Neural progenitor cell (in vitro differentiated cells): Measurements from ENCODE around the gene MSANTD2. TPM values are rescaled to one million over a fixed set of nuclear protein-coding genes. Genes with fewer than 3 reads are reported as not detected.

Experiments used
- DNase-seq: peaks from one replicate; pipeline ENCODE4 v3.0.0-alpha.2; 2016; ENCODE audit warnings: low spot score
- H2AFZ ChIP-seq: fragments of 200-600 bp; sonication (generic); replicated peaks from 2 replicates; pipeline ENCODE4 v1.6.1; 2016; ENCODE audit warnings: antibody characterized with exemption
- H3F3A ChIP-seq: fragments of 200-600 bp; sonication (generic); 2 replicates; pipeline ENCODE4 v1.6.1; 2016; ENCODE audit warnings: antibody characterized with exemption, low read depth
- H3K27ac ChIP-seq: fragments of 200-600 bp; sonication (generic); 2 replicates; pipeline ENCODE4 v1.5.1; 2016; ENCODE audit warnings: mild to moderate bottlenecking
- H3K27me3 ChIP-seq: fragments of 200-600 bp; sonication (generic); 2 replicates; pipeline ENCODE4 v1.6.1; 2016; ENCODE audit warnings: mild to moderate bottlenecking, moderate library complexity
- H3K36me3 ChIP-seq: fragments of 200-600 bp; sonication (generic); 2 replicates; pipeline ENCODE4 v1.5.1; 2016
- H3K4me1 ChIP-seq: fragments of 200-600 bp; sonication (generic); 2 replicates; pipeline ENCODE4 v1.6.1; 2016; ENCODE audit warnings: mixed run types
- H3K4me2 ChIP-seq: fragments of 200-600 bp; sonication (generic); 2 replicates; pipeline ENCODE4 v1.6.1; 2016
- H3K4me3 ChIP-seq: fragments of 200-600 bp; sonication (generic); 2 replicates; pipeline ENCODE4 v1.5.1; 2016
- H3K79me2 ChIP-seq: fragments of 200-600 bp; sonication (generic); 2 replicates; pipeline ENCODE4 v1.6.1; 2016; ENCODE audit warnings: low read depth
- H3K9ac ChIP-seq: fragments of 200-600 bp; sonication (generic); 2 replicates; pipeline ENCODE4 v1.6.1; 2016
- H3K9me3 ChIP-seq: fragments of 200-600 bp; sonication (generic); 2 replicates; pipeline ENCODE4 v1.5.1; 2016; ENCODE audit warnings: low read depth
- H4K20me1 ChIP-seq: fragments of 200-600 bp; sonication (generic); 2 replicates; pipeline ENCODE4 v1.6.1; 2016; ENCODE audit warnings: low read depth
- H3K27ac Mint-ChIP-seq: 3 replicates; pipeline ENCODE4 v1.8.0; 2021; ENCODE audit warnings: mixed read lengths
- H3K27me3 Mint-ChIP-seq: 2 replicates; pipeline ENCODE4 v1.8.0; 2022; ENCODE audit warnings: low read depth, mild to moderate bottlenecking, inconsistent platforms, moderate library complexity, mixed read lengths; ENCODE audit not compliant: insufficient read depth
- H3K36me3 Mint-ChIP-seq: 3 replicates; pipeline ENCODE4 v1.8.0; 2021; ENCODE audit warnings: mixed read lengths
- H3K4me1 Mint-ChIP-seq: 3 replicates; pipeline ENCODE4 v1.8.0; 2021; ENCODE audit warnings: mixed read lengths
- H3K4me3 Mint-ChIP-seq: 3 replicates; pipeline ENCODE4 v1.8.0; 2021; ENCODE audit warnings: mild to moderate bottlenecking, moderate library complexity, mixed read lengths
- H3K9me3 Mint-ChIP-seq: 3 replicates; pipeline ENCODE4 v1.8.0; 2020; ENCODE audit warnings: mixed read lengths
- EZH2 ChIP-seq: fragments of 200-600 bp; sonication (generic); IDR thresholded peaks from 2 replicates; pipeline ENCODE4 v1.6.1; 2017; ENCODE audit warnings: antibody characterized with exemption, mild to moderate bottlenecking, moderate library complexity
- EZH2phosphoT487 ChIP-seq: fragments of 200-600 bp; sonication (generic); IDR thresholded peaks from 2 replicates; pipeline ENCODE4 v1.6.1; 2017; ENCODE audit warnings: antibody characterized with exemption
- total RNA-seq: library from RNA; depleted of rRNA; stranded (reverse); fragments of >200 nt; gene quantifications from 2 replicates; pipeline ENCODE4 v1.2.3, GENCODE V29; 2015; ENCODE audit warnings: low replicate concordance
- TF ChIP-seq, protein P1 (sequence below): fragments of 200-600 bp; sonication (generic); IDR thresholded peaks from 2 replicates; pipeline ENCODE4 v1.5.1; 2017; ENCODE audit warnings: antibody characterized with exemption, mild to moderate bottlenecking

The MSANTD2 gene
- total RNA-seq, 1 donor from 2014 or later = 41.9 TPM

- Histone ChIP-seq H3K4me3 (peak overlapping the region; percentile 76), H3K79me2 (peaks cover 75% of the 10 kb centered on the region), H3K9me3 (no peaks in the 10 kb centered on the region), H3K4me2 (peak overlapping the region; percentile 91), H3K27me3 (no peaks in the 10 kb centered on the region), H3K36me3 (no peaks in the 10 kb centered on the region), H3K4me1 (peaks cover 28% of the 10 kb centered on the region), H3F3A (peaks cover 35% of the 10 kb centered on the region), H4K20me1 (peaks cover 52% of the 10 kb centered on the region), H3K27ac (peak overlapping the region; percentile 97), H3K9ac (peak overlapping the region; percentile 88), H2AFZ (peak overlapping the region; percentile 93)
- Mint-ChIP-seq H3K4me3 (peak overlapping the region; percentile 92), H3K27ac (peak overlapping the region; percentile 83), H3K9me3 (no peaks in the 10 kb centered on the region), H3K36me3 (peaks cover 2% of the 10 kb centered on the region), H3K4me1 (peaks cover 36% of the 10 kb centered on the region), H3K27me3 (no peaks in the 10 kb centered on the region)
- TF ChIP-seq EZH2phosphoT487 (no peak), EZH2 (no peak)
- TF ChIP-seq, protein P1, sequence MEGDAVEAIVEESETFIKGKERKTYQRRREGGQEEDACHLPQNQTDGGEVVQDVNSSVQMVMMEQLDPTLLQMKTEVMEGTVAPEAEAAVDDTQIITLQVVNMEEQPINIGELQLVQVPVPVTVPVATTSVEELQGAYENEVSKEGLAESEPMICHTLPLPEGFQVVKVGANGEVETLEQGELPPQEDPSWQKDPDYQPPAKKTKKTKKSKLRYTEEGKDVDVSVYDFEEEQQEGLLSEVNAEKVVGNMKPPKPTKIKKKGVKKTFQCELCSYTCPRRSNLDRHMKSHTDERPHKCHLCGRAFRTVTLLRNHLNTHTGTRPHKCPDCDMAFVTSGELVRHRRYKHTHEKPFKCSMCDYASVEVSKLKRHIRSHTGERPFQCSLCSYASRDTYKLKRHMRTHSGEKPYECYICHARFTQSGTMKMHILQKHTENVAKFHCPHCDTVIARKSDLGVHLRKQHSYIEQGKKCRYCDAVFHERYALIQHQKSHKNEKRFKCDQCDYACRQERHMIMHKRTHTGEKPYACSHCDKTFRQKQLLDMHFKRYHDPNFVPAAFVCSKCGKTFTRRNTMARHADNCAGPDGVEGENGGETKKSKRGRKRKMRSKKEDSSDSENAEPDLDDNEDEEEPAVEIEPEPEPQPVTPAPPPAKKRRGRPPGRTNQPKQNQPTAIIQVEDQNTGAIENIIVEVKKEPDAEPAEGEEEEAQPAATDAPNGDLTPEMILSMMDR = no peak
- no peak for DNase-seq
Observed at GRCh38 chr11:124798991-124799347, 1.2 kb downstream of the MSANTD2 start.

DNA sequence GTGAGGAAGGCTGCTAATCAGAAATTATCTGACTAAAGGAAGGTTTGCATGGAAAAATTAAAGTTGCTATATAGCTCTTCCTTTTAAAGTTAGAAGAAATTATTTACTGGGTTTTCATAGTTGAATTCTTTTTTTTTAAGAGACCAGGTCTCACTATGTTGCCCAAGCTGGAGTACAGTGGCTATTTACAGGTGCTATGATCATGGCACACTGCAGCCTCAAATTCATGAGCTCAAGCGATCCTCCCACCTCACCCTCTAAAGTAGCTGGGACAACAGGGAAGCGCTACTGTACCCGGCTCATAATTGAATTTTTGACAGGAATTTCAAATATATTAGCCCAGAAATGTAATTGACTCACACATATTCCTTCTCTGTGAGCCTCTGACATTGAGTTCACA, 3.9 kb downstream of the MSANTD2 start:
- Histone ChIP-seq H3K4me3 (no peak overlapping the region), H2AFZ (no peak overlapping the region), H3K36me3 (no peaks in the 10 kb centered on the region), H3K9ac (no peak overlapping the region), H3K9me3 (no peaks in the 10 kb centered on the region), H4K20me1 (peaks cover 79% of the 10 kb centered on the region), H3K27me3 (no peaks in the 10 kb centered on the region), H3K4me1 (peaks cover 35% of the 10 kb centered on the region), H3K79me2 (peaks cover 98% of the 10 kb centered on the region), H3K27ac (no peak overlapping the region), H3K4me2 (no peak overlapping the region), H3F3A (peaks cover 35% of the 10 kb centered on the region)
- DNase-seq = no peak
- Mint-ChIP-seq H3K27me3 (no peaks in the 10 kb centered on the region), H3K27ac (no peak overlapping the region), H3K4me3 (peak overlapping the region; percentile 41), H3K9me3 (no peaks in the 10 kb centered on the region), H3K36me3 (peaks cover 2% of the 10 kb centered on the region), H3K4me1 (peaks cover 49% of the 10 kb centered on the region)
- TF ChIP-seq EZH2 = no peak
- TF ChIP-seq EZH2phosphoT487 = no peak
- TF ChIP-seq, protein P1 = no peak

DNA sequence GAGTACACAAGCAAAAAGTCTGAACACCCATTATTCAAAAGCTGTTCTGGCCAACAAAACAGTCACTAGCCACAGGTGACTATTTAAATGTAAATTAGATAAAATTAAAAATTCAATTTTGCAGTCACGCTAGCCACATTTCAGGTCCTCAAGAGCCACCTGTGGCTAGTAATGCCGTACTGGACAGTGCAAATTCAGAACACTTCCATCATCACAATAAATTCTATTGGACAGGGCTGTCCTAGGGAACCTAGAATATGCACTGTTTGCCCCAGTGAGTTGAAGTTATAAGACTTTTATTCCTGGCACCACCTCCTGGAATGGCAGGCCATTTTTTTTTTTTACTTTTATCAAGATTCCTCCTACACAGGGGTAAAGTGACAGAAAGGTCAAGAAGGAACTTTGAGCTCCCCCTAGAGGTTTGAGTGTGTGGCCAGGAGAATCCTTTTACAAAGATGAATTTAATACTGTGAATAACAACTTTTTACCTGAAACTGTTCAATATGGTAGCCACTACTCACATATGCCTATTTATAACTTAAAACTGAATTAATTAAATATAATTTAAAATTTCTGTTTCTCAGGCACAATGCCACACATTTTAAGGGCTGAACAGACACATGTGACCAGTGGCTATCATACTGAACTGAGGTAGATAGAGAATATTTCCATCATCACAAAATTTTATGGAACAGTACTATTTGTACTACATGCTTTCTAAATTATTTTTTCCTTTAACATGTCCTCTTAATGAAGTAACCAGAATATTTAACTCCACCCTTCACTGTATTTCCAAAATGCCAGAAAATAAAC, 6.5 kb downstream of the MSANTD2 start:
- no peaks in the 10 kb centered on the region for H3K27me3 Mint-ChIP-seq
- H3K27me3 ChIP-seq = no peaks in the 10 kb centered on the region
- peaks cover 10% of the 10 kb centered on the region for H3F3A ChIP-seq
- H3K9me3 Mint-ChIP-seq = no peaks in the 10 kb centered on the region
- DNase-seq = peak; percentile 74
- no peak for TF ChIP-seq EZH2phosphoT487
- TF ChIP-seq, protein P1 = peak; percentile 78
- no peak for TF ChIP-seq EZH2
- H3K4me3 Mint-ChIP-seq = no peak overlapping the region
- no peaks in the 10 kb centered on the region for H3K36me3 ChIP-seq
- peaks cover 3% of the 10 kb centered on the region for H3K36me3 Mint-ChIP-seq
- peaks cover 100% of the 10 kb centered on the region for H4K20me1 ChIP-seq
- peaks cover 39% of the 10 kb centered on the region for H3K4me1 Mint-ChIP-seq
- H3K4me3 ChIP-seq = no peak overlapping the region
- H2AFZ ChIP-seq = no peak overlapping the region
- no peak overlapping the region for H3K4me2 ChIP-seq
- no peak overlapping the region for H3K27ac Mint-ChIP-seq
- H3K27ac ChIP-seq = no peak overlapping the region
- no peak overlapping the region for H3K9ac ChIP-seq
- no peaks in the 10 kb centered on the region for H3K9me3 ChIP-seq
- peaks cover 33% of the 10 kb centered on the region for H3K4me1 ChIP-seq
- H3K79me2 ChIP-seq = peaks cover 100% of the 10 kb centered on the region
